Stimulated activated effector memory CD8-positive, alpha-beta T cell treated with anti-CD3 and anti-CD28 coated beads, Interleukin-12 subunit alpha, Interleukin-12 subunit beta, amount 100 ng/mL, for 72 hours (primary cell): ENCODE results near the gene PIGV.
A peak's percentile ranks its signal among the peaks of the same experiment; 100 is the strongest.

Experiments
- ATAC-seq: fragments of 150-1000 bp; cut with Tn5 transposase; 2 replicates; pipeline ENCODE4 v1.10.0; 2021
- DNase-seq, 2 donors: peaks; one replicate each; pipeline ENCODE4 v3.0.0; 2021 to 2022; ENCODE audit warnings: low spot score in 2 of 2
- H3K27ac Mint-ChIP-seq: one replicate; pipeline ENCODE4 v1.8.0; 2022; ENCODE audit warnings: mild to moderate bottlenecking, mixed read lengths
- H3K36me3 Mint-ChIP-seq: one replicate; pipeline ENCODE4 v1.8.0; 2022; ENCODE audit warnings: mild to moderate bottlenecking, mixed read lengths
- H3K4me1 Mint-ChIP-seq: one replicate; pipeline ENCODE4 v1.8.0; 2022; ENCODE audit warnings: mixed read lengths
- H3K4me3 Mint-ChIP-seq: one replicate; pipeline ENCODE4 v1.8.0; 2022; ENCODE audit warnings: mild to moderate bottlenecking, mixed read lengths
- H3K9me3 Mint-ChIP-seq: one replicate; pipeline ENCODE4 v1.8.0; 2022; ENCODE audit warnings: mixed read lengths

Gene PIGV

GRCh38 chr1:26787706-26788514 is at the start of gene PIGV:
Gene PIGV, plus strand, starts transcription at chr1:26787950. Its CDS starts 2,866 bp downstream, at chr1:26790816.
- Mint-ChIP-seq H3K4me1 (peaks cover 85% of the 10 kb centered on the region), H3K9me3 (no peaks in the 10 kb centered on the region), H3K4me3 (peak within 1 kb of the TSS; percentile 99), H3K27ac (peak within 1 kb of the TSS; percentile 100), H3K36me3 (peaks cover 39% of the 10 kb centered on the region)
- DNase-seq, result peak; percentile 83 to 95
- ATAC-seq, result peak; percentile 64

GRCh38 chr1:26739329-26739914 is 48.3 kb upstream of the PIGV start:
- DNase-seq, result no peak
- Mint-ChIP-seq H3K4me3 (no peak overlapping the region), H3K9me3 (no peaks in the 10 kb centered on the region), H3K36me3 (peaks cover 97% of the 10 kb centered on the region), H3K4me1 (peaks cover 64% of the 10 kb centered on the region), H3K27ac (peak overlapping the region; percentile 24)
- peak; percentile 23 for ATAC-seq

GRCh38 chr1:26740023-26740634 is 47.6 kb upstream of the PIGV start:
- peaks cover 97% of the 10 kb centered on the region for H3K36me3 Mint-ChIP-seq
- H3K4me3 Mint-ChIP-seq, result no peak overlapping the region
- H3K4me1 Mint-ChIP-seq, result peaks cover 66% of the 10 kb centered on the region
- DNase-seq (no peak), ATAC-seq (no peak)
- no peaks in the 10 kb centered on the region for H3K9me3 Mint-ChIP-seq
- peak overlapping the region; percentile 24 for H3K27ac Mint-ChIP-seq

GRCh38 chr1:26740952-26741351 is 46.8 kb upstream of the PIGV start:
- no peaks in the 10 kb centered on the region for H3K9me3 Mint-ChIP-seq
- DNase-seq (no peak), ATAC-seq (no peak)
- peak overlapping the region; percentile 24 for H3K27ac Mint-ChIP-seq
- peaks cover 61% of the 10 kb centered on the region for H3K4me1 Mint-ChIP-seq
- H3K4me3 Mint-ChIP-seq, result no peak overlapping the region
- H3K36me3 Mint-ChIP-seq, result peaks cover 97% of the 10 kb centered on the region

- Mint-ChIP-seq H3K9me3 (no peaks in the 10 kb centered on the region), H3K36me3 (peaks cover 97% of the 10 kb centered on the region), H3K27ac (peak overlapping the region; percentile 74), H3K4me1 (peaks cover 76% of the 10 kb centered on the region), H3K4me3 (peak overlapping the region; percentile 65)
- DNase-seq (no peak), ATAC-seq (no peak)
Measured at GRCh38 chr1:26743426-26744059, 44.2 kb upstream of the PIGV start.

GRCh38 chr1:26744075-26744959 is 43.4 kb upstream of the PIGV start:
- H3K4me3 Mint-ChIP-seq, result peak overlapping the region; percentile 65
- DNase-seq (peak; percentile 65 to 86), ATAC-seq (peak; percentile 97)
- H3K36me3 Mint-ChIP-seq, result peaks cover 97% of the 10 kb centered on the region
- H3K27ac Mint-ChIP-seq, result peak overlapping the region; percentile 74
- H3K4me1 Mint-ChIP-seq, result peaks cover 75% of the 10 kb centered on the region
- H3K9me3 Mint-ChIP-seq, result no peaks in the 10 kb centered on the region

GRCh38 chr1:26745191-26745590 is 42.6 kb upstream of the PIGV start:
- H3K36me3 Mint-ChIP-seq, result peaks cover 97% of the 10 kb centered on the region
- H3K27ac Mint-ChIP-seq, result peak overlapping the region; percentile 74

GRCh38 chr1:26747048-26747447 is 40.7 kb upstream of the PIGV start:
- Mint-ChIP-seq H3K9me3 (no peaks in the 10 kb centered on the region), H3K4me1 (peaks cover 74% of the 10 kb centered on the region), H3K4me3 (no peak overlapping the region), H3K36me3 (peaks cover 98% of the 10 kb centered on the region), H3K27ac (peak overlapping the region; percentile 90)
- DNase-seq, result no peak
- ATAC-seq, result no peak

More at GRCh38 chr1:26745191-26745590, 42.6 kb upstream of the PIGV start:
- DNase-seq (no peak), ATAC-seq (no peak)
- Mint-ChIP-seq H3K4me1 (peaks cover 75% of the 10 kb centered on the region), H3K4me3 (peak overlapping the region; percentile 65), H3K9me3 (no peaks in the 10 kb centered on the region)

GRCh38 chr1:26748351-26748750 is 39.4 kb upstream of the PIGV start:
- ATAC-seq (no peak), DNase-seq (no peak)
- Mint-ChIP-seq H3K4me3 (no peak overlapping the region), H3K9me3 (no peaks in the 10 kb centered on the region), H3K4me1 (peaks cover 75% of the 10 kb centered on the region), H3K27ac (peak overlapping the region; percentile 90), H3K36me3 (peaks cover 96% of the 10 kb centered on the region)

GRCh38 chr1:26749458-26749857 is 38.3 kb upstream of the PIGV start:
- peaks cover 95% of the 10 kb centered on the region for H3K36me3 Mint-ChIP-seq
- H3K4me1 Mint-ChIP-seq, result peaks cover 66% of the 10 kb centered on the region
- H3K9me3 Mint-ChIP-seq, result no peaks in the 10 kb centered on the region
- H3K27ac Mint-ChIP-seq, result peak overlapping the region; percentile 81
- ATAC-seq (no peak), DNase-seq (no peak)
- H3K4me3 Mint-ChIP-seq, result no peak overlapping the region

- Mint-ChIP-seq H3K4me1 (peaks cover 59% of the 10 kb centered on the region), H3K4me3 (no peak overlapping the region), H3K9me3 (no peaks in the 10 kb centered on the region), H3K27ac (peak overlapping the region; percentile 81), H3K36me3 (peaks cover 94% of the 10 kb centered on the region)
- DNase-seq (no peak), ATAC-seq (no peak)
Measured at GRCh38 chr1:26750428-26750827, 37.3 kb upstream of the PIGV start.

- Mint-ChIP-seq H3K9me3 (no peaks in the 10 kb centered on the region), H3K4me1 (peaks cover 54% of the 10 kb centered on the region), H3K27ac (peak overlapping the region; percentile 78), H3K36me3 (peaks cover 94% of the 10 kb centered on the region), H3K4me3 (no peak overlapping the region)
- ATAC-seq, result no peak
- no peak for DNase-seq
Measured at GRCh38 chr1:26752519-26752918, 35.2 kb upstream of the PIGV start.

GRCh38 chr1:26754086-26754874 is 33.5 kb upstream of the PIGV start:
- DNase-seq, result no peak
- H3K36me3 Mint-ChIP-seq, result peaks cover 94% of the 10 kb centered on the region
- no peaks in the 10 kb centered on the region for H3K9me3 Mint-ChIP-seq
- H3K4me1 Mint-ChIP-seq, result peaks cover 52% of the 10 kb centered on the region
- no peak for ATAC-seq
- H3K4me3 Mint-ChIP-seq, result no peak overlapping the region
- peak overlapping the region; percentile 78 for H3K27ac Mint-ChIP-seq

GRCh38 chr1:26758358-26758757 is 29.4 kb upstream of the PIGV start:
- H3K27ac Mint-ChIP-seq, result peak overlapping the region; percentile 49
- H3K4me3 Mint-ChIP-seq, result no peak overlapping the region
- ATAC-seq, result no peak
- H3K9me3 Mint-ChIP-seq, result no peaks in the 10 kb centered on the region
- H3K36me3 Mint-ChIP-seq, result peaks cover 98% of the 10 kb centered on the region
- no peak for DNase-seq
- peaks cover 14% of the 10 kb centered on the region for H3K4me1 Mint-ChIP-seq
